ENCODE results near the gene CDC23.

DNA sequence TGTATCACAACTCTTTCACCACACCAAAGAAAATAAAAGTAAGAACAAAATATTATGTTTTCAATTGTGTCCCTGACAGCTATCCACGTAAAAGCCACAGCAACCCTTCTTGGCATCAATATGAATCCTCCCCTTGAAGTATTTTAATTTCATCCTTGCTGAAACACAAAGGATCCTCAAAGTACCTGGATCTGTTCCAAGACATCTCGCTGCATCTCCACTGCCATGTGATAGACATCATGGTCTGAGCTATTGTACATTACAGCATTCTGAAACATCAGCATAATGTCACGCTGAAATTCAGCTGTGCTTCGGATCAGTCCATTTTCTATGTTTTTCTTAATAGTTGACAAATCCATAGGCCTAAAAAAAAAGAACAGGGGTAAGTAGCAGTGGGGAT is 52.4 kb downstream of the CDC23 start:
- no peak for TF ChIP-seq CTCF (IDR thresholded peaks at IDR 0.05)
- no peak for TF ChIP-seq POLR2A (IDR thresholded peaks at IDR 0.05)
